HG03565 (cell line): ENCODE results near the gene CCDC83.
"Not testable (repeated sequence)": the region's sequence is repeated elsewhere in the genome, so short reads cannot be mapped to it uniquely, and the experiment has no call there.

Experiments
- ATAC-seq: cut with Tn5 transposase; IDR thresholded peaks from one replicate; pipeline ENCODE4 v1.9.1; 2021; ENCODE audit warnings: mild to moderate bottlenecking, moderate library complexity; ENCODE audit not compliant: unreplicated experiment

CCDC83 gene

GRCh38 chr11:85835263-85835662, 19.9 kb upstream of the CCDC83 start:
- ATAC-seq: no peak

- ATAC-seq: no peak
Measured at GRCh38 chr11:85835729-85836128, 19.5 kb upstream of the CCDC83 start.

GRCh38 chr11:85840932-85841331, 14.3 kb upstream of the CCDC83 start:
- not testable (repeated sequence) for ATAC-seq

- ATAC-seq: no peak
Measured at GRCh38 chr11:85843929-85844328, 11.3 kb upstream of the CCDC83 start.

GRCh38 chr11:85844439-85845123, 10.6 kb upstream of the CCDC83 start:
- peak; percentile 54 for ATAC-seq

- no peak for ATAC-seq
Measured at GRCh38 chr11:85845124-85845631, 10.0 kb upstream of the CCDC83 start.

GRCh38 chr11:85847436-85847835, 7.7 kb upstream of the CCDC83 start:
- no peak for ATAC-seq

- ATAC-seq: no peak
Measured at GRCh38 chr11:85848006-85848405, 7.2 kb upstream of the CCDC83 start.

GRCh38 chr11:85848556-85848955, 6.6 kb upstream of the CCDC83 start:
- ATAC-seq: no peak

GRCh38 chr11:85852754-85853153, 2.4 kb upstream of the CCDC83 start:
- not testable (repeated sequence) for ATAC-seq

GRCh38 chr11:85853541-85853940, 1.6 kb upstream of the CCDC83 start:
- not testable (repeated sequence) for ATAC-seq

- ATAC-seq: no peak
Measured at GRCh38 chr11:85854212-85854556, 999 bp upstream of the CCDC83 start.

- peak; percentile 100 for ATAC-seq
Measured at GRCh38 chr11:85854557-85855340, 434 bp upstream of the CCDC83 start.

- ATAC-seq: no peak
Measured at GRCh38 chr11:85857098-85857497, 1.9 kb downstream of the CCDC83 start.

GRCh38 chr11:85859541-85859940, 4.4 kb downstream of the CCDC83 start:
- ATAC-seq: not testable (repeated sequence)

GRCh38 chr11:85863855-85864254, 8.7 kb downstream of the CCDC83 start:
- no peak for ATAC-seq

- ATAC-seq: no peak
Measured at GRCh38 chr11:85866137-85866827, 11.1 kb downstream of the CCDC83 start.

GRCh38 chr11:85867751-85868150, 12.6 kb downstream of the CCDC83 start:
- ATAC-seq: no peak

- no peak for ATAC-seq
Measured at GRCh38 chr11:85869781-85870180, 14.6 kb downstream of the CCDC83 start.

- no peak for ATAC-seq
Measured at GRCh38 chr11:85874265-85874664, 19.1 kb downstream of the CCDC83 start.

- ATAC-seq: no peak
Measured at GRCh38 chr11:85875505-85875904, 20.3 kb downstream of the CCDC83 start.

GRCh38 chr11:85884581-85885021, 29.4 kb downstream of the CCDC83 start:
- ATAC-seq: no peak
